GM19238 (cell line): ENCODE data around the gene PTER.

ENCODE experiments used
- DNase-seq: peaks from one replicate; pipeline ENCODE4 v3.0.0; 2011; ENCODE audit warnings: low spot score; ENCODE audit not compliant: insufficient read length

PTER gene

DNA sequence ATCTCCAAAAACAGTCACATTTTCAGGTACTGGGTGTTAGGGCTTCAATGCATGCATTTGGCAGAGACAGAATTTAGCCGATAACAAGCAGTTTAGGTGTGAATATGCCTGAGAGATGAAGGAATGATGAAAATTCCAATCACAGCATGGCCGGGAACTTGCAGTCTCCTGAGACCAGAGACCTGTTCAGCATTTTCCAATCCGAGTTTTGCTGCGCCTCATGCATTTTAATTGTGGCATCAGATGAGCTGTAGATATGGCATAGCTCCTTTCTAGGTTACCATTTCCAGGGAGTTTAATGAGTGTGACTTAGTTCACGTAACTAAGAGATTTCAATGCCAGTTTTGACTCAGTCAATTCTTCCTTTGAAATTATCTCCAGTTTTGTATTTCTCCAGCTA, 99.3 kb downstream of the PTER start:
- no peak for DNase-seq

DNA sequence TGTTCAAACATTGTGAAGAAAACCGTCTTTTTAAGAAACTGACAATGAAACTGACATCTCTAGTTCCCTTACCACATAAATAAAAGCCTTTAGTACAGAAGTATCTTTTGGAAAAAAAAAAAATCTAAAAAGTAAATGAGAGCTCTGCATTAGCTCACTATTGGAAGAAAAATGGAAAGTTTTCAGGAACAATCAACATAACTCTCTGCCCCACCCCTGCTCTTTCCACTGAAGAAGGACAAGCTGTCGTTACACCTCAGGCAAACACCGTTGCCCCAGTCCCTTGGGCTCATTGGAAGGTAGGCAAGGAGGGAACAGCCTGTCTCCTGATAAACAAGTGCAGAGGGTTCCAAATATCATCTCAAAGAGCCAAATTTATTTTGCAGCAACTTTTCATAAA, 107.3 kb downstream of the PTER start:
- no peak for DNase-seq

- DNase-seq, result no peak
Measured at GRCh38 chr10:16544591-16544990, 107.8 kb downstream of the PTER start.

DNA sequence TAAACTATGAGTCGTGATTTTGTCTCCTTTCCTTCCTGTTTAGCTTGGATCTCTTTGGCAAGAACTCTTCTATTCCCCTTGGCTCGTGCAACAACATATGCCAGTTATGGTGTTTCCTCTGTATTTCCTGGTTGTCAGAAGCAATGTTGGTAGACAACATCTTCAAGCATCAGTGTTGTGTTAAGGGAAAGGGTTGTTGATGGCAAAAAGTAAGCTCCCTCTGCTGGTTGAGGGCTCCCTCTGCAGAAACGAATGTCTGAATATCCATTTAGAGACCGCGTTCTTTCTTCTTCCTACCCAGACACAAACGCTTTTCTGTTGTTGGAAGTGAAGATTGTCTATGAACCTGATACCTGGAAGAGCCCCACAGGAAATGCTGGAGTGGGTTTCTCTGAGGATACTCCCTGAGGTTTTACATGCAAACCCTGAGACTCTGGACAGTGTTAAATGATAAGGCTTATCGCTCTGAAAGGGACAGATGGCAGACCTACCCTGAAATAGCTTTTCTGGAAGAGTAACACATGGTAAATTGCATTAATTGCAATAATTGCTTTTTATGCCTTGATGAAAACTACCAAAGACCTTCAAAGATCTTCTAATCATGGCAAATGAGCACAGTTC, 108.4 kb downstream of the PTER start:
- peak; percentile 13 for DNase-seq

DNA sequence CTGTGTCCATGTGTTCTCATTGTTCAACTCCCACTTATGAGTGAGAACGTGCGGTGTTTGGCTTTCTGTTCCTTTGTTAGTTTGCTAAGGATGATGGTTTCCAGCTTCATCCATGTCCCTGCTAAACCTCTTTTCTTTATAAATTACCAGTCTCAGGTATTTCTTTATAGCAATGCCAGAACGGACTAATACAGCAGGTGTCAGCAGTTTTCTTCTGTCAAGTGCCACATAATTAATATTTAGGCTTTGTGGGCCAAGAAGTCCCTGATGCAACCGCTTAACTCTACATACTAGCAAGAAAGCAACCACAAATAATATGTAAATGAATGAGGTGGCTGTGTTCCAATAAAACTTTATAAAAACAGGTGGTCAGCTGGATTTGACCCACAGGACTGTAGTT, 111.2 kb downstream of the PTER start:
- no peak for DNase-seq

GRCh38 chr10:16559236-16559773, 122.5 kb downstream of the PTER start:
- DNase-seq, result no peak

GRCh38 chr10:16562891-16563290, 126.1 kb downstream of the PTER start:
- DNase-seq, result no peak
